OCI-LY7 (cell line): ENCODE results near the gene HRH1.

ENCODE experiments used
- CTCF ChIP-seq: fragments of 200-600 bp; sonication (generic); conservative IDR thresholded peaks from 2 replicates; pipeline ENCODE4 v1.5.1; 2014; ENCODE audit warnings: mild to moderate bottlenecking, antibody characterized with exemption, low read length, moderate library complexity, mixed read lengths
- EZH2phosphoT487 ChIP-seq: fragments of 200-600 bp; sonication (generic); IDR thresholded peaks from 2 replicates; pipeline ENCODE4 v1.6.1; 2018; ENCODE audit warnings: low read depth, borderline replicate concordance, mild to moderate bottlenecking, mixed run types, antibody characterized with exemption, low read length, moderate library complexity, mixed read lengths

- TF ChIP-seq CTCF (no peak), EZH2phosphoT487 (no peak)
These were observed 32.0 kb downstream of the HRH1 start for GRCh38 chr3:11186318-11186692.
